Mesodermal cell (in vitro differentiated cells): Measurements from ENCODE around the gene CFAP20DC.
"Not testable (repeated sequence)": the region's sequence is repeated elsewhere in the genome, so short reads cannot be mapped to it uniquely, and the experiment has no call there.

Experiments used
- H3K27ac ChIP-seq: 2 replicates; pipeline ENCODE4 v1.7.0; 2013; ENCODE audit warnings: mild to moderate bottlenecking, low read depth, low read length, moderate library complexity; ENCODE audit not compliant: severe bottlenecking
- H3K36me3 ChIP-seq: 2 replicates; pipeline ENCODE4 v1.7.1; 2013; ENCODE audit warnings: mild to moderate bottlenecking, low read length, moderate library complexity; ENCODE audit not compliant: control insufficient read depth, insufficient read depth
- H3K4me1 ChIP-seq: one replicate; pipeline ENCODE4 v1.7.1; 2013; ENCODE audit warnings: mild to moderate bottlenecking, low read length; ENCODE audit not compliant: insufficient read depth, control insufficient read depth, poor library complexity, severe bottlenecking
- H3K4me3 ChIP-seq: 2 replicates; pipeline ENCODE4 v1.7.0; 2013; ENCODE audit warnings: low read length, control low read depth, mild to moderate bottlenecking; ENCODE audit not compliant: insufficient read depth, poor library complexity, severe bottlenecking; ENCODE audit errors: extremely low read depth
- H3K9me3 ChIP-seq: 2 replicates; pipeline ENCODE4 v1.7.1; 2013; ENCODE audit warnings: mild to moderate bottlenecking, low read length, moderate library complexity; ENCODE audit not compliant: control insufficient read depth
- WGBS, 2 experiments: methylation state at CpG; one replicate each; pipeline ENCODE4 v1.1.5; 2013; ENCODE audit warnings: missing lambda C conversion rate in 2 of 2; ENCODE audit not compliant: insufficient coverage in 2 of 2; 5-methylcytosine and 5-hydroxymethylcytosine counted together

The CFAP20DC gene

DNA sequence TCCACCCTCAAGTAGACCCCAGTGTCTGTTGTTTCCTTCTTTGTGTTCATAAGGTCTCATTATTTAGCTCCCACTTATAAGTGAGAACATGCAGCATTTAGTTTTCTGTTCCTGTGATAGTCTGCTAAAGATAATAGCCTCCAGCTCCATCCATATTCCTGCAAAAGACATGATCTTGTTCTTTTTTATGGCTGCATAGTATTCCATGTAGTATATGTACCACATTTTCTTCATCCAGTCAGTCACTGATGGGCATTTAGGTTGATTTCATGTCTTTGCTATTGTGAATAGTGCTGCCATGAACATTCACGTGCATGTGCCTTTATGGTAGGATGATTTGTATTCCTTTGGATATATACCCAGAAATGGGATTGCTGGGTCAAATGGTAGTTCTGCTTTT is 82.0 kb downstream of the CFAP20DC start:
- not testable (repeated sequence) for H3K4me1 ChIP-seq, H3K36me3 ChIP-seq, H3K4me3 ChIP-seq, H3K27ac ChIP-seq, H3K9me3 ChIP-seq
- 86% methylated on average over 1 of the region's 1 CpG; no CpG with 5 or more reads in 1 of the 2 experiments for WGBS, 2 experiments

- Histone ChIP-seq H3K27ac (no peak overlapping the region), H3K9me3 (no peaks in the 10 kb centered on the region), H3K36me3 (no peaks in the 10 kb centered on the region), H3K4me1 (no peaks in the 10 kb centered on the region), H3K4me3 (no peak overlapping the region)
- WGBS, 2 experiments, result 95 to 100% methylated on average over 2 of the region's 2 CpGs
Measured at GRCh38 chr3:58965865-58966264, 84.0 kb downstream of the CFAP20DC start.

DNA sequence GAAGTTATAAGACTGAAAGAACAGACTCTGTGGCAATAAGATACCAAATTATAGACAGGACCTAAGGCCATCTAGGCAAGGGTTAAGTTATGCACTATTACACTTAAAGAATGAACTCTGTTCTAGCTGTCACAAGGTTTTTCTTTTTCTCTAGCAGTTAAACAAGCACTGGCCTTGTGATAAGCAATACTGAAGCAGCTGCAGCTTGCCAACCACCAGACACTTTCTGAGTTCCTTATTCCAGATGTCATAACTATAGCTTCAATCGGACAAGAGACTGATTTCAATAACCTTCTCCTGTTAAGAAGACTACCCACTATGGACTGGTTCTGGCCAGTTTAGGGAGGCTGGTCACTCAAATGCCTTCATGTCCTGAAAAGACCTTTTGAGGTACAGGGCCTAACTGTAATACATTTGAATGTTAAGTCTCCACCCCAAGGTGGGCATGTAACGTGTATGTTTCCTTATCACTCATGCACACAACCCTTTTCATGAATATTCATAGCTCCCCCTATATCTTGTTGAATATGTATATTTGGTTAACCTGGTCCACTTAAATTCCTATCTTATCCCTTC is 85.8 kb downstream of the CFAP20DC start:
- Histone ChIP-seq H3K4me1 (no peaks in the 10 kb centered on the region), H3K36me3 (no peaks in the 10 kb centered on the region), H3K27ac (no peak overlapping the region), H3K4me3 (no peak overlapping the region), H3K9me3 (no peaks in the 10 kb centered on the region)
- WGBS, 2 experiments, result 100% methylated on average over 1 of the region's 2 CpGs; no CpG with 5 or more reads in 1 of the 2 experiments

GRCh38 chr3:58962816-58963215 is 87.0 kb downstream of the CFAP20DC start:
- no peak overlapping the region for H3K4me3 ChIP-seq
- WGBS, 2 experiments, result 100% methylated on average over 2 to 3 of the region's 3 CpGs
- H3K36me3 ChIP-seq, result no peaks in the 10 kb centered on the region
- no peaks in the 10 kb centered on the region for H3K4me1 ChIP-seq
- H3K9me3 ChIP-seq, result no peaks in the 10 kb centered on the region
- H3K27ac ChIP-seq, result no peak overlapping the region

GRCh38 chr3:58962040-58962651 is 87.7 kb downstream of the CFAP20DC start:
- no peaks in the 10 kb centered on the region for H3K9me3 ChIP-seq
- H3K36me3 ChIP-seq, result no peaks in the 10 kb centered on the region
- no peak overlapping the region for H3K27ac ChIP-seq
- H3K4me3 ChIP-seq, result no peak overlapping the region
- WGBS, 2 experiments, result 100% methylated on average over 1 of the region's 2 CpGs; no CpG with 5 or more reads in 1 of the 2 experiments
- H3K4me1 ChIP-seq, result no peaks in the 10 kb centered on the region

GRCh38 chr3:58955308-58955707 is 94.5 kb downstream of the CFAP20DC start:
- Histone ChIP-seq H3K4me1 (no peaks in the 10 kb centered on the region), H3K9me3 (no peaks in the 10 kb centered on the region), H3K36me3 (no peaks in the 10 kb centered on the region), H3K27ac (no peak overlapping the region), H3K4me3 (no peak overlapping the region)
- 71% methylated on average over 1 of the region's 2 CpGs; no CpG with 5 or more reads in 1 of the 2 experiments for WGBS, 2 experiments

GRCh38 chr3:58953288-58953687 is 96.5 kb downstream of the CFAP20DC start:
- Histone ChIP-seq H3K4me1 (no peaks in the 10 kb centered on the region), H3K36me3 (no peaks in the 10 kb centered on the region), H3K27ac (no peak overlapping the region), H3K9me3 (no peaks in the 10 kb centered on the region), H3K4me3 (no peak overlapping the region)
- 100% methylated on average over 1 of the region's 1 CpG; no CpG with 5 or more reads in 1 of the 2 experiments for WGBS, 2 experiments

GRCh38 chr3:58952128-58952917 is 97.5 kb downstream of the CFAP20DC start:
- 86% methylated on average over 1 of the region's 4 CpGs; no CpG with 5 or more reads in 1 of the 2 experiments for WGBS, 2 experiments
- Histone ChIP-seq H3K27ac (no peak overlapping the region), H3K9me3 (no peaks in the 10 kb centered on the region), H3K4me1 (no peaks in the 10 kb centered on the region), H3K36me3 (no peaks in the 10 kb centered on the region), H3K4me3 (no peak overlapping the region)

DNA sequence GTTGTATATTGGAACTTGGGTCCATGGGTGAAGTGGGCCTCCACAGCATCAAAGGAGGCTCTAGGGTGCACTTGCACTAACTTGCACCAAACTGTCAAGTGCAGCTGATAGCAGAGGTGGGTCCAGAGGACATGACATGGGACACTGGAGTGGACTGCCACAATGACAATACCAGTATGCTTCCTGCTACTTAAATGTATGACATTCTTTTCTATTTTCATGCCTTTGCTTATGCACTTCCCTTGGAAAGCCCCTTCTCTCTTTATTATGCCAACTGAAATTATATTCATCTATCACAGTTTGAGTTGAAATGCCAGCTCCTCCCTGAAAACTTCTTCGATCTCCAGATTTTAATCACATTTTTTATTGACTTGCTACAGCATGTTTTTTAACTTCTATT is 101.8 kb downstream of the CFAP20DC start:
- Histone ChIP-seq H3K9me3 (no peaks in the 10 kb centered on the region), H3K36me3 (no peaks in the 10 kb centered on the region), H3K27ac (no peak overlapping the region), H3K4me3 (no peak overlapping the region), H3K4me1 (no peaks in the 10 kb centered on the region)
- WGBS, 2 experiments, result 77 to 90% methylated on average over 1 of the region's 1 CpG

- Histone ChIP-seq H3K4me1 (no peaks in the 10 kb centered on the region), H3K27ac (no peak overlapping the region), H3K9me3 (no peaks in the 10 kb centered on the region), H3K4me3 (no peak overlapping the region), H3K36me3 (no peaks in the 10 kb centered on the region)
- no CpG with 5 or more reads among the region's 2 CpGs for WGBS, 2 experiments
Measured at GRCh38 chr3:58946875-58947274, 103.0 kb downstream of the CFAP20DC start.

DNA sequence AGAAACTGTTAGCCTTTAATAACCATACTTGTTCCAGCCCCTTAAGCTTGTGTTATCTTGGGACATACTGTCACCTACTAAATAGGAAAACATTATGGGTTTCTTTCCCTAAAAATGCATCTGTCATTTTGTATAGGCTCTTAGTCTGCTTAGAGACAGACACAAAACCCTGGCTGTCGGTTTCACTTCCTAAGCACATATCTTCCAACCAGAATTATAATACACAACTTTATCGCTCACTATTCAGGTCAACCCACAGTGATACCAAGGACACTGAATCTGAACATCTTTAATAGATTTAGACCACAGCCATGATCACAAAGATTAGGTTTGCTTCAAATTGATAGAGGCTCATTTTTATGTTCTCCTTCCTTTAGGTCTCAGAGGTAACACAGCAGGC is 111.8 kb downstream of the CFAP20DC start:
- Histone ChIP-seq H3K27ac (no peak overlapping the region), H3K4me3 (no peak overlapping the region), H3K4me1 (no peaks in the 10 kb centered on the region), H3K9me3 (no peaks in the 10 kb centered on the region), H3K36me3 (no peaks in the 10 kb centered on the region)
- 83 to 100% methylated on average over 1 to 2 of the region's 2 CpGs for WGBS, 2 experiments
